NCI-H146 treated with DMSO at 0.1 percent for 48 hours (cell line): ENCODE data around the gene ENTPD1.
"Not testable (repeated sequence)": the region's sequence is repeated elsewhere in the genome, so short reads cannot be mapped to it uniquely, and the experiment has no call there.

ENCODE experiments used
- DNase-seq: peaks from one replicate; lab custom pipeline; 2025; ENCODE audit not compliant: unreplicated experiment; lab: John Stamatoyannopoulos, UW

Gene ENTPD1

GRCh38 chr10:95758351-95759025, 2.5 kb downstream of the ENTPD1 start:
- DNase-seq: no peak

- DNase-seq: no peak
Measured at GRCh38 chr10:95759233-95759826, 3.4 kb downstream of the ENTPD1 start.

- DNase-seq: no peak
Measured at GRCh38 chr10:95761939-95762492, 6.1 kb downstream of the ENTPD1 start.

- no peak for DNase-seq
Measured at GRCh38 chr10:95767884-95768556, 12.1 kb downstream of the ENTPD1 start.

GRCh38 chr10:95770084-95770720, 14.2 kb downstream of the ENTPD1 start:
- DNase-seq: no peak

- not testable (repeated sequence) for DNase-seq
Measured at GRCh38 chr10:95773454-95773853, 17.5 kb downstream of the ENTPD1 start.

- not testable (repeated sequence) for DNase-seq
Measured at GRCh38 chr10:95777638-95778037, 21.7 kb downstream of the ENTPD1 start.

- DNase-seq: no peak
Measured at GRCh38 chr10:95782318-95782717, 26.4 kb downstream of the ENTPD1 start.

GRCh38 chr10:95783741-95784140, 27.8 kb downstream of the ENTPD1 start:
- DNase-seq: no peak

- no peak for DNase-seq
Measured at GRCh38 chr10:95784279-95784913, 28.4 kb downstream of the ENTPD1 start.

GRCh38 chr10:95785317-95785716, 29.4 kb downstream of the ENTPD1 start:
- no peak for DNase-seq

GRCh38 chr10:95785942-95786669, 30.1 kb downstream of the ENTPD1 start:
- no peak for DNase-seq

- no peak for DNase-seq
Measured at GRCh38 chr10:95787447-95787846, 31.5 kb downstream of the ENTPD1 start.

- DNase-seq: no peak
Measured at GRCh38 chr10:95788830-95789229, 32.9 kb downstream of the ENTPD1 start.

GRCh38 chr10:95789902-95790301, 33.9 kb downstream of the ENTPD1 start:
- DNase-seq: no peak

- DNase-seq: no peak
Measured at GRCh38 chr10:95790982-95791381, 35.0 kb downstream of the ENTPD1 start.

- no peak for DNase-seq
Measured at GRCh38 chr10:95791425-95791979, 35.5 kb downstream of the ENTPD1 start.

GRCh38 chr10:95792211-95792780, 36.3 kb downstream of the ENTPD1 start:
- DNase-seq: no peak

GRCh38 chr10:95792874-95793285, 36.9 kb downstream of the ENTPD1 start:
- no peak for DNase-seq
